Vagina (tissue), 2 donors: ENCODE results near the gene MZF1.
A peak's percentile ranks its signal among the peaks of the same experiment; 100 is the strongest.

Source experiments
- POLR2A ChIP-seq, 2 donors: fragments of 450-650 bp; IDR thresholded peaks; one replicate each; pipeline ENCODE4 v1.6.1; 2017; ENCODE audit warnings: antibody characterized with exemption in 2 of 2, mild to moderate bottlenecking in 2 of 2, moderate library complexity in 2 of 2
- POLR2AphosphoS5 ChIP-seq, 2 donors: sonication (generic); formaldehyde crosslinking; IDR thresholded peaks; one replicate each; pipeline ENCODE4 v1.9.0; 2017; ENCODE audit warnings: antibody characterized with exemption in 2 of 2, mild to moderate bottlenecking in 2 of 2, low read depth in 1 of 2; ENCODE audit not compliant: insufficient read depth in 1 of 2
- TF ChIP-seq, protein P1 (sequence below), 3 experiments: fragments of 450-650 bp in 2 of 3; fragments of 200-600 bp in 1 of 3; sonication (generic) in 1 of 3; IDR thresholded peaks; one replicate each; pipeline ENCODE4 v1.5.1; 2017 to 2019; ENCODE audit warnings: antibody characterized with exemption in 3 of 3, mild to moderate bottlenecking in 2 of 3, moderate library complexity in 2 of 3

- peak in 1 of 2 donors; percentile 17 for TF ChIP-seq POLR2AphosphoS5 (IDR thresholded peaks at IDR 0.05; ENCODE audit: insufficient read depth in 1 of 2, low read depth in 1 of 2)
- TF ChIP-seq, protein P1, sequence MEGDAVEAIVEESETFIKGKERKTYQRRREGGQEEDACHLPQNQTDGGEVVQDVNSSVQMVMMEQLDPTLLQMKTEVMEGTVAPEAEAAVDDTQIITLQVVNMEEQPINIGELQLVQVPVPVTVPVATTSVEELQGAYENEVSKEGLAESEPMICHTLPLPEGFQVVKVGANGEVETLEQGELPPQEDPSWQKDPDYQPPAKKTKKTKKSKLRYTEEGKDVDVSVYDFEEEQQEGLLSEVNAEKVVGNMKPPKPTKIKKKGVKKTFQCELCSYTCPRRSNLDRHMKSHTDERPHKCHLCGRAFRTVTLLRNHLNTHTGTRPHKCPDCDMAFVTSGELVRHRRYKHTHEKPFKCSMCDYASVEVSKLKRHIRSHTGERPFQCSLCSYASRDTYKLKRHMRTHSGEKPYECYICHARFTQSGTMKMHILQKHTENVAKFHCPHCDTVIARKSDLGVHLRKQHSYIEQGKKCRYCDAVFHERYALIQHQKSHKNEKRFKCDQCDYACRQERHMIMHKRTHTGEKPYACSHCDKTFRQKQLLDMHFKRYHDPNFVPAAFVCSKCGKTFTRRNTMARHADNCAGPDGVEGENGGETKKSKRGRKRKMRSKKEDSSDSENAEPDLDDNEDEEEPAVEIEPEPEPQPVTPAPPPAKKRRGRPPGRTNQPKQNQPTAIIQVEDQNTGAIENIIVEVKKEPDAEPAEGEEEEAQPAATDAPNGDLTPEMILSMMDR (IDR thresholded peaks at IDR 0.05), result no peak
- TF ChIP-seq POLR2A (IDR thresholded peaks at IDR 0.05), result no peak
These were observed 34.6 kb downstream of the MZF1 start for GRCh38 chr19:58538257-58539168.
